ENCODE results near the gene CCDC178.

The CCDC178 gene

DNA sequence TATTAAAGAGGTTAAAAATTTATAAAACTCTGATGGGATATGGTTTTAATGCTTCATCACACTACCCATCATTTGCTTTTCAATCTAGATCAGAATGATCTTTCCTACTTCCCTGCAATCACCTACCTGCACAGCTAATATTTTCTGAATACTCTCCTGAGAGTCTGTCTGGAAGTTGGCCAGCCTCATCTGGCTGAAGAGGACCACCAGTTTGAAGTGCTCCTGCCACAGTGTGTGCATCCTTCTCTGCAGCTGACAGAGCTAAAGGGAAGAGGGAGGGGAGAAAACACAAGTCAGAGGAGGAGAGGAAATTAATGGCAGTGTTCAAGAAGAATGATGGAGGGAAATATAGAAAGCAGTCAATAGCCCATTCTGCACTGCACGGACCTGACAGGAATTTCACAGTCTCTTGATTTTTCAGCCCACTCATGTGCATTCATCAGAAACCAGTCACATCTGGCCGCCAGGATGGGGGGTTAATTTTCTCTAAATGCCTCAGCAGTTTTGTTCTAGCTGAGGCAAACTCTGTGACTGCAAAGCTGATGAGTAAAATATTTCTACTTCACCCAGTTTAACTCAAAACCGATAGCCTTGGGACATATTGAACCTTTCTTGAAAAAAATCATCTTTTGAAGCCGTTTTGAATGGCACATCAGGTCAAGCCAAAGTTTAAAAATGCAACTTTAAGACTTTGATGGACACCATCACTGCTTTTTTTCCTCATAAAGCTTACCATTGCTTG is 465.9 kb downstream of the CCDC178 start:
- DNase-seq, result no peak

DNA sequence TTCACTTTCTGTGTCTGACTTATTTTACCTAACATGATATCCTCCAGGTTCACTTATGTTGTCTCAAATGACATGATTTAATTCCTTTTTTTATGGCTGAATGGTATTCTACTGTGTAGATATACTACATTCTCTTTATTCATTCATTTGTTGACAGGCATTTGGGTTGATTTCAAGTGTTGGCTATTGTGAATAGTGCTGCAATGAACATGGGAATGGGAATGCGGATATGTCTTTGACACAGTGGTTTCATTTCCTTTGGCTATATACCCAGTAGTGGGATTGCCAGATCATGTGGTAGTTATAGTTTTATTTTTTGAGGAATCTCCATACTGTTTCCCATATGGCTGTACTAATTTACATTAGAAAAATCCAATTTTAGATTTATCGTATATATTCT is 472.3 kb downstream of the CCDC178 start:
- no peak for DNase-seq

DNA sequence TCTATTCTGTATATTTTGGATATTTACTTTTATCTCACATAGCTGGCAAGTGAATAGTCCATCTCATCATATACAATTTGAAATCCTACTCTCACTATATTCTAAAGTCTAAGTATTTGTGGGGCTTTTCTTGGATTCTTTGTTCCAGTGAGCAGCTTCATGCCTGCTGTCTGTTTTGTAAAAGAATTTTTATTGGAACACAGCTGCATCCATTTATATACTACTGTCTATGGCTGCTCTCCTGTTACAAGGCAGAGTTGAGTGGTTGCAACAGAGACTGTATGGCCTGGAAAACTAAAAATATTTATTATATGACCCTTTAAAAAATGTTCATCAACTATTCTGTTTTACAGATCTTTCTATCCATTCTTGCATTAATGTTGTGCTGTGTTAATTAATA is 474.4 kb downstream of the CCDC178 start:
- no peak for DNase-seq

DNA sequence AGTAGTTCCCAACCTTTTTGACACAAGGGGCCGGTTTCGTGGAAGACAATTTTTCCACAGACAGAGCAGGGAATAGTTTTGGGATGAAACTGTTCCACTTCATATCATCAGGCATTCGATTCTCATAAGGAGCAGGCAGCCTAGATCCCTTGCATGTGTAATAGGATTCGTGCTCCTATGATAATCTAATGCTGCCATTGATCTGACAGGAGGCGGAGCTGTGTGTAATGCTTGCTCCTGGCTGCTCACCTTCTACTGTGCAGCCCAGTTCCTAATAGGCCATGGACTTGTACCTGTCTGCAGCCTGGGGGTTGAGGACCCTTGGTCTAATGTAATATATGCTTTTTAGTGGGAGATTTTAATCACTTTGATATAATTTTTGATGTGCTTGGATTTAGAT is 479.0 kb downstream of the CCDC178 start:
- no peak for DNase-seq

GRCh38 chr18:32958746-32959145 is 481.8 kb downstream of the CCDC178 start:
- DNase-seq, result no peak

DNA sequence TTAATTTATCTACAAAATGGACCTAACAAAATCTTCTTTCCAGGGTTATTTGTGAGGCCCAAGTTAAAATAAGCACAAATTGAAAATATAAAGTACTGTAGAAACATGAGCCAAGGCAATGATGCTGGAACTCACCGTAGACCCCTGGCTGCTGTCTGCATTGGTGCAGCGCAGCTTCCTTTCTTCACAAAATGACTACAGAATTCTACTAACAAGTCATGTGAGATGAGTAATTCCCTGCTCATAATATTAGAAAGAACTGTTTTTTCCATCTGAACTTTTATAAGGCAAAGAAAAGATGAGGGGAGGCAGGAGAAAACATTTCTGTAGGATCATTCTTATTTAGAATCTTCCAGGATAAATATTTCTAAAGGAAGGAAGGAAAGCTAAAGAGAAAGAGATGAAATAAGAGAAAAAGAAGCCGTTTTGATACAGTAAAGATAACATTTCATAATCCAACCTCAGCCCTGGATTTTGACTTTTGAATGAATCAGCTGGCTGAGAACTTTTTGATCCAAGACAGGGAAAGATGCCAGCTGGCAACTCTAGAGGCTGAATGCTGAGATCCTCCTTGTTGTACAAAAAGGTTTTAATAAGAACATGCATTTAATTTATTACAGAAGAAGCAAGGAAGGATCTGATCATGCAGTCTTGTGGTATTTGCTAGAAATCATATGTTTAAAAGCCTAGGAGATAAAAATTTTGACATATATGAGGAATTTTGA is 483.8 kb downstream of the CCDC178 start:
- DNase-seq, result no peak

GRCh38 chr18:32952318-32952717 is 488.2 kb downstream of the CCDC178 start:
- peak in 1 of 2 experiments; percentile 8 for DNase-seq

- no peak for DNase-seq
Observed at GRCh38 chr18:32937597-32937996, 502.9 kb downstream of the CCDC178 start.

DNA sequence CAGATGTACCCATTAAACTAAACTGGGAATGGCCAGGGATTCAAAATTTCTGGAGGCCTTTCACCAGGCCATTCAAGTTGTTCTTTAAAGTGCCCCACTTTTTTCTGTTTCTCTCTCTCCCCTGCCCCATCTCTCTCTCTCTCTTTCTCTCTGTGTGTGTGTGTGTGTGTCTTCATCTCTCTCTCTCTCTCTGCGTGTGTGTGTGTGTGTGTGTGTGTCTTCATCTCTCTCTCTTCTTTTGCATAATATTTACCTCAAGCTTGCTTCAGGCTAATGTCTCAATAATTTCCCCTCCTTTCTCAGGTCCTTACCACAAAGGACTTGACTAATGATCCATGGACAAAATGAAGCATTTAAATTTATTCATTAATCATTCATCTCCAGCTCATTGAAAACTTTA is 503.5 kb downstream of the CCDC178 start:
- peak in 1 of 2 experiments; percentile 17 for DNase-seq

GRCh38 chr18:32934201-32934600 is 506.3 kb downstream of the CCDC178 start:
- DNase-seq, result no peak

- DNase-seq, result peak; percentile 11 to 58
Observed at GRCh38 chr18:32930695-32931301, 509.7 kb downstream of the CCDC178 start.

GRCh38 chr18:32929213-32929612 is 511.3 kb downstream of the CCDC178 start:
- no peak for DNase-seq

GRCh38 chr18:32922951-32923430 is 517.5 kb downstream of the CCDC178 start:
- no peak for DNase-seq

- DNase-seq, result peak in 1 of 2 experiments; percentile 1
Observed at GRCh38 chr18:32920796-32921787, 519.4 kb downstream of the CCDC178 start.

GRCh38 chr18:32919799-32920198 is 520.7 kb downstream of the CCDC178 start:
- peak; percentile 47 to 84 for DNase-seq

GRCh38 chr18:32918692-32919250 is 521.8 kb downstream of the CCDC178 start:
- DNase-seq, result no peak

- DNase-seq, result no peak
Observed at GRCh38 chr18:32915516-32915915, 525.0 kb downstream of the CCDC178 start.

GRCh38 chr18:32911660-32912284 is 528.7 kb downstream of the CCDC178 start:
- no peak for DNase-seq

DNA sequence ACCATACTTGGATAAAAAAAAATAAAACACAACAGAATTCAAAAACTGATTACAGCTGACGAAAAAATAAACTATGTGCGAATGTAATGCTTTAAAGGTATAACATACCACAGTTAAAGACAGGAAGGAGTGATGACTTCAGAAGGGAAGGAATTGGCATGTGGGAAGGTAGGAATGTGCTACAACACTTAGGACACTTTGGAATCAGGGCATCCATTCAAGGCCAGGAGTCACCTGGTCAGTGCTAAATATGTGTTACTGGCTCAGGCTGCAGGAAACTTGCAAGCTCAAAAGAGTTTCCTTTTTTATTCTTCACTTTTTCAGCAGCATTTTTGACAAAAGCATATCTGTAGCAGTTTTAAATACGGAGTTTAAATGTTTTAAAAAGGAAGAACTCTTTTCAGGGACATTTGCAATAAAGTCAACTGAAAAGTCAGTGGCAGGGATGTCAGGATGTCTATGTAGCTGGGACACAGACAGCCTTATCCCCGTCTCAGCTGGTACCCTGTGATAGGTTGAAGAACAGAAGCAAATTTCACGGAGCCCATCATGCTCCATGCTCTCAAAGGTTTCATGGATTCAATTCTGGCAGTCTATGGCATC is 529.7 kb downstream of the CCDC178 start:
- DNase-seq, result no peak

DNA sequence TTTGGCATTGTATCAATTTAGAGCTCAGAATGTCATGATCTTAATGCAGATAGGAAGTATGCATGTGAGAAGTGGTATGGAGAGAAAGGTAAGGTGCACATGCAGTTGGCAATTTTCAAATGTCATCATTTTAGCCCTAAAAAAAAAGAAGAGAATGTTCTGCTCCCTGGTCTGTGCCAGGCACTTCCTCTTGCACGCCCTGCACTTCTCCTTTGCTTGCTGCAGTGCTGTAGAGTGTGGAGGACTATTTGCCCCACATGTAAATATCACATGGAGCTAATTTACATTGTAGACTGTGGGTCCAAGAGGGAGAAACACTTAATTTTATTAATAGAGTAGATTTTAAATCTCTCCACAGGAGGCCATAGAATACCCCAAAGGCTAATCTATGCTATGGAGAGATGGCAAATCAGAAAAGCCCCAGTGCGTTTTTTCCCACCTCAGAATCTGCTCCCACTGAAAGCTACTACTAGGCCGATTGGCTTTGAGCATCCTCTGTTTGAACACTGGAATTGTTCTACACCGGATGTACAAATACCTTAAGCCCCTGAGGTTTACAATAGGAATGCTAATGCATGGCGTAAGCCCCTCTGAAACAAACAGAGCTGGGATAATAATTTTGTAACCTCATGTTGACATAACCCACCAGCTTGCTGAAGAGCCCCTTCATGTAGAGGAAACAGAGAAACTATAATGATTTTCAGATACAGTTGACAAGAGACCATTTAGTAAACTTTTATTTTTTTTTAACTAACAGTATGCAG is 530.5 kb downstream of the CCDC178 start:
- peak; percentile 5 to 25 for DNase-seq

Data from NCI-H526 (cell line).